ENCODE measurements around the gene SRC.

SRC gene

DNA sequence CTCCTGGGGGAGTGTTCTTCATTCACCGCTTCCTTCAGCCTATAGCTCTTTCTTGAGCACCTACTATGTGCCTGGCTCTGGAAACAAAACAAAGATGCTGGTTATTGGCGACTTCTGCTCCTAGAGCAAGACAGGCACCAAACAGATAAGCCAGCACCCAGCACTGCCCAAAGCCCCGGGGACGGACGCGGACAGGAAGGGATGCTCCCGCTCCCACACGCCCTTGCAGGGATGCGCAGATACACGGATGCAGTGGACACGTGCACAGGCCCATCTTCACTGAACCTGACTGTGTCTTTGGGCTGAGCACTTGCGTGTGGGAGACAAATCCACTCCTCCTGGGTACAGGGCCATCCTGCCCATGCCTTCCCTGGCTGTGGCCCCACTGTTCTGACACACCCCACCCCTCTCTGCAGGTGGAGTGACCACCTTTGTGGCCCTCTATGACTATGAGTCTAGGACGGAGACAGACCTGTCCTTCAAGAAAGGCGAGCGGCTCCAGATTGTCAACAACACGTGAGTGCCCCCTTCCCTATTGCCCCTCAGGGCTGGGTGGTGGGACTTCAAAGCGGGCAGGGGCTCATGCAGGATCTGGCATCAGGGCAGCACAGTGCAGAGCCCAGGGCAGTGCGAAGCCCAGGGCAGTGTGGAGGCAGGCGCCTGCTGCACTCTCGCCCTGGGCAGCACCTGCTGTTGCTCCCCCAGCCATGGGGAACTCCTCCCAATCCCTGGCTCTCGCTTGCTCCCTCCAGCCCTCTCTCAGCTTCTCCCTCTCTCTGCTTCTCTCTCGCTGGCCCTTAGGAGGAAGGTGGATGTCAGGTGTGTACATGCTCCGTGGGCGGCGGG lies 39.9 kb downstream of the SRC start:
- no peak for DNase-seq

GRCh38 chr20:37386505-37387251 lies 40.7 kb downstream of the SRC start:
- DNase-seq = no peak

GRCh38 chr20:37387519-37388269 lies 41.8 kb downstream of the SRC start:
- DNase-seq = no peak

GRCh38 chr20:37388831-37389230 lies 42.9 kb downstream of the SRC start:
- no peak for DNase-seq

GRCh38 chr20:37389241-37389747 lies 43.4 kb downstream of the SRC start:
- DNase-seq = no peak

DNA sequence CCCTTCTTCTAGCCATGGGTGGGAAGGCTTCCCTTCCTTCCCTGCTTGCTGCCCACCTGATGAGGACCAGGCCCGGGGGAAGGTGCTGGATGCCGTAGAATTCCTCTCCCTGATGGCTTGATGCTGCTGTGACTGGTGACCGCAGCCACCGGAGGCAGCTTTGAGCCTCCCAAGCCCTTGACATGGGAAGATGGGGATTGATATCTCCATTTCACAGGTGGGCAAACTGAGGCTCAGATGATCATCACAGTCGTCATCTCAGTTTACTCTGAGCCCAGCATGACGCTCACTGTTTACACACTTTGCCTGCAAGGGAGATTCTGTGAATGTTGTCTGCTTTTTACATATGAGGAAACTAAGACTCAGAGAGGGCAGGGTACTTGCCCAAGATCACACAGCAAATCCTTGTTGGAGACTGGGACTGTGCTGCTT lies 43.9 kb downstream of the SRC start:
- DNase-seq = no peak

DNA sequence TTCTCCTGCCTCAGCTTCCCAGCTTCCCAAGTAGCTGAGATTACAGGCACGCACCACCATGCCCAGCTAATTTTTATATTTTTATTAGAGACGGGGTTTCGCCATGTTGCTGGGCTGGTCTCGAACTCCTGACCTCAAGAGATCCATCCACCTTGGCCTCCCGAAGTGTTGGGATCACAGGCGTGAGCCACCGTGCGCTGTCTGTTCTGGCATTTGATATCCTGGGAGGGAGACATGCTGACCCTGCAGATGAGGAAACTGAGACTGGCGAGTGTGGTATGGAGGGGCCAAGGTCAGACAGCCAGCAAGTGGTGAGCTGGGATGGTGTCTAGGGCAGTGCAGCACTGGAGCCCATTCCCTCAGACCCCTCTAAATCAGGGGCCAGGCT lies 44.6 kb downstream of the SRC start:
- DNase-seq = no peak

DNA sequence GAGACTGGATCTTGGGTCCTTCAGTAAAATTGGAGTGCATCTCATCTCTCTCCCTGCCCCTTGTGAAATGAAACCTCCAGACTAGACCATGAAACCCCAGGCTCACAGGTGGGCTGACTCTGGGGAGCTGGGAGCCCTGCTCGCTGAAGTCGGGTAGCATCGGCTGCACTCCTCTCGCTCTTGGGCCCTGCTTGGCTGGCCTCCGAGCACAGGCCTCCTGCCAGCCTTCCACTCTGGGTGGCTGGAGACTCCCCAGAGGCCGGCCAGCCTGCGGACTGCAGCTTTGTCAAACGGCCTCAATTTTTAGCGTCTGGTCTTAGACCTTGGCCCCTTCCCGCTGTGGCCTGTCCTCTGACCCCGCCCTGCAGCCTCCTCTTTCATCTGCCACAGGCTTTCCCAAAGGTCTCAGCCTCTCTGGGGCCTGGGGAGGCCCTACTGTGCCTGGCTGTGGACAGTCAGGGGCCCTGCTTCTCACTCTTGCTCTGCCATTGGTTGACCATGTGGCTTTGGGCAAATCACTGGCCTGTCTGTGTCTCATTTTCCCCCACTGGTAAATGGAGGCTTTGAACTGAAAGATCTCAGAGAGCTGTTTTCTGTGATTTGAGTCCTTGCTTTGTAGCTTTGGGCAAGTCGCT lies 45.1 kb downstream of the SRC start:
- DNase-seq = no peak

- DNase-seq = no peak
Observed at GRCh38 chr20:37392441-37393195, 46.7 kb downstream of the SRC start.

GRCh38 chr20:37393196-37393862 lies 47.4 kb downstream of the SRC start:
- no peak for DNase-seq

DNA sequence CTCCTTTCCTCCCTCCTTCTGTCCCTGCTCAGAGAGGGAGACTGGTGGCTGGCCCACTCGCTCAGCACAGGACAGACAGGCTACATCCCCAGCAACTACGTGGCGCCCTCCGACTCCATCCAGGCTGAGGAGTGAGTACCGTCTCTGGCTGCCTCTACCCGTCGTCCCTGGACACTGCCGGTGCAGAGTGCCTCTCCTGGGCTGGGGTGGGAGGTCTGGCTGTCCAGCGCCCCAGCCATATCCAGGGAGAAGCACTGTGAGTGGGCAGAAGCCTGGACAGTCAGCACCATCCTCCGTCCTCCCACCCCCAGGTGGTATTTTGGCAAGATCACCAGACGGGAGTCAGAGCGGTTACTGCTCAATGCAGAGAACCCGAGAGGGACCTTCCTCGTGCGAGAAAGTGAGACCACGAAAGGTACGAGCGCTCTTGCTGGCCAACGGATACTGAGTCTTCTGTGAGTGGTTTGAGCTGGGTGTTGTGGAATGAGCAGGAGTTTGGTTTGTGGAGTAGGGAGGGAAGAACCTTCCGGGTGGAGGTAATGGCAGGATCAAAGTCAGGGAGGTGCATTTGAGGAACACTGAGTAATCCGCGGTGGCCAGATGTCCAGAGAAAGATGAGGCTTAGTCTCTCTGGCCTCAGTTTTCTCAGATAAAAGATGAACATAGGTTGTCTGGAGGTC lies 48.1 kb downstream of the SRC start:
- DNase-seq = no peak

DNA sequence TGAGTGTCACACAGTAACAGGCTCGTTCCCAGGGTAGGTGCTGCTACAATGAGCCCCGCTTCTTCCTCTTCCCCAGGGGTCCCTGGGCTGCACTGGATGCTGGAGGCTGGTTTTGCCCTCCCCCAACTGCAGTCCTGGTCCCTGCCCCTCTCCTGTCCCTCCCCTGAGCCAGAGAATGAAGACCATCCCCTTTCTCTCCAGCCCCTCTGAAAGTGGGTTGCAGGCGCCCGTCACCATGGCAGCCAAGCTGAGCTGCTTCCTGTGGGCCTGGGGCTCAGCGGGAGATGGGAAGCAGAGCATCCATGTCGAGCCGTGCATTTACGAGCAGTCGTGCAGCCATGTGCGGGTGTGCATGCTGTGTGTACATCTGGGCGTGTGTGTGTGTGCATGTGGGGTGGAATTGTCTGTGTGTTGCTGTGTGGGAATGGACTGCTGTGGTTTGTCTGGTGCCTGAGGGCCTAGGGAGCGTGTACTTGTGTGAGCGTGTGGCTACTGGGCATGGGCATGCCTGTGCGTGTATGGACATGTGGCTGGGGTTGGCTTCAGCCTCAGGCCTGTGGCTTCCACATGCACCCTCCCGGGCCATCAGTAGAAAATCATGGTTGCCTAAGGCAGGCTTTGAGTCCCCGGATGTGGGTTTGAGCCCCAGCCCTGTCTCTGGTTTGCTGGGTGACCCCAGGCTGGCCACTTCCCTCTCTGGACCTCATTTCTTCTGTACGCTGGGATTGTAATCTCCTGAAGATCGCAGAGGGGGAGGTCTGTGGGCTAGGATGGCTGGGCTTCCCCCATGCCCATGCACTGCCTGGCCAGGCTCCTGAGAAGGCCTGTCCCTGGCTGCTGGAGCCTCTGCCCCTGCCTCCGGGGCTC lies 48.8 kb downstream of the SRC start:
- DNase-seq = no peak

DNA sequence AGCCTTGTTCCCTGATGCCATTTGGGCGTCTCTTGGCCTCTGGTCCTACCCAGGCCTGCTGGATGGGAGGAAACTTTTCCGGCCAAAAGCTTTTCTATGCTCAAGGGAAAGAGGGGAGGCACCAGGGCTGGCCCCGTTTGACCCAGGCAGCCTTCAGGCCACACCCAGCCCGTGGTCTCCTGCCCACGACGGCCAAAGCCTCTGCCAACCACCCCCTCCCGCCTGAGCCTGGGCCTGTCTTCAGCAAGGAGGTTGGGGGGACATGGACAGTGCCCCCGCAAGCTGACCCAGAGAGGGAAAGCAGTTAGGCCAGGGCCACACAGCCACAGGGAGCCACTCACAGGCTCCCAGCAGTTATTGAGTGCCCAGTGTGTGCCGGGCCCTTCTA lies 49.5 kb downstream of the SRC start:
- DNase-seq = no peak

DNA sequence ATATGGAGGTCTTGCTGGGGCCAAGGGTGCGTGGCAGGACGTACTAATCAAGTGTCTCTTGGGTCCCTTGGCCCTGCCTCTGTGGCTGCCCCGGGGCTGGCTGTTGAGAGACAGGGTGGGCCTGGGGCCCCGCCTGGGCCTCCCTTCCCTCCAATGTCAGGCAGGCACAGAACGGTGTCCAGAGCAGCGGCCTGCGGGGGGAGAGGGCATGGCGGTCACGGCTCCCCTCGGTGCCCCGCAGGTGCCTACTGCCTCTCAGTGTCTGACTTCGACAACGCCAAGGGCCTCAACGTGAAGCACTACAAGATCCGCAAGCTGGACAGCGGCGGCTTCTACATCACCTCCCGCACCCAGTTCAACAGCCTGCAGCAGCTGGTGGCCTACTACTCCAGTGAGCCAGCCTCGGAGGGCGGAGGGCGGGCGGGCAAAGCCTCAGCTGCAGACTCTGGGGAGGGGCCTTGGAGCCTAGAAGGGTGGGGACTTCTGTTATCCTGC lies 50.0 kb downstream of the SRC start:
- no peak for DNase-seq

DNA sequence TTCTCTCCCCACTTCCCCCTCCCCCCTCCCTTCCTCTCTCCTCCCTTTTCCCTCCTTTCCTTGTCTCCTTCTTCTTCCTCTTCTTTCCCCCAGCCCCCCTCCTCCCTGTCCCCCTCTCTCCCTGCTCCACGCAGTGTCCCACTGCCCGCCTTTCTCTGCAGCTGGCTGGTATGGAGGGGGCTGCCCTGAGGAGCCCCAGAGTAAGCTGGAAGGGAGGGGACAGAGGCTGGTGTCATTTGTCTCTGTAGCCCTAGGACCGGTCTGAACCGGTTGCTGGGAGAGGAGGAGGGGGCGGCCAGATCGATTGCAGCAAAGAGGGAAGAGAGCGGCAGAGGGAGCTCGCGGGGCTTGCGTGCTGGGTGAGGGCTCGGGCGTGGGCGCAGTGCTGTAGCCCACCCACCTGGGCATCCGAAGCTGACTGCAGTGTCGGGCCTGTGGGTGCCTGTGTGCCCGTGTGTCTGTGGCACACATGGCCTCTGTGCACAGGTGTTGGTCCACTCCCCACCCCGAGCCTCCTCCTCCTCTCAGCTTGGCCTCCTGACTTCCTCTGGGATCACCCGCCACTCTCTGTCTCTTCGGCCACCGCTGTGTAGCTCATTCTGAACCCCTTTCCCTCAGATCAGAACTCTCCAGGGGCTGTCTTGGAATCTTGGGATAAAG lies 50.6 kb downstream of the SRC start:
- no peak for DNase-seq

- DNase-seq = no peak
Observed at GRCh38 chr20:37397076-37397953, 51.4 kb downstream of the SRC start.

- no peak for DNase-seq
Observed at GRCh38 chr20:37397954-37398749, 52.2 kb downstream of the SRC start.

Data from activated naive CD4-positive, alpha-beta T cell treated with anti-CD3 and anti-CD28 coated beads, Interleukin-2, amount 50 U/mL, for 16 hours (primary cell).